Activated CD4-positive, CD25-positive, alpha-beta regulatory T cell (primary cell): ENCODE measurements around the gene RRP12.
"Not testable (repeated sequence)": the region's sequence is repeated elsewhere in the genome, so short reads cannot be mapped to it uniquely, and the experiment has no call there.

Experiments
- DNase-seq, 4 experiments: peaks; one replicate each; lab custom pipeline; 2025; lab: John Stamatoyannopoulos, UW

The RRP12 gene, protein sequence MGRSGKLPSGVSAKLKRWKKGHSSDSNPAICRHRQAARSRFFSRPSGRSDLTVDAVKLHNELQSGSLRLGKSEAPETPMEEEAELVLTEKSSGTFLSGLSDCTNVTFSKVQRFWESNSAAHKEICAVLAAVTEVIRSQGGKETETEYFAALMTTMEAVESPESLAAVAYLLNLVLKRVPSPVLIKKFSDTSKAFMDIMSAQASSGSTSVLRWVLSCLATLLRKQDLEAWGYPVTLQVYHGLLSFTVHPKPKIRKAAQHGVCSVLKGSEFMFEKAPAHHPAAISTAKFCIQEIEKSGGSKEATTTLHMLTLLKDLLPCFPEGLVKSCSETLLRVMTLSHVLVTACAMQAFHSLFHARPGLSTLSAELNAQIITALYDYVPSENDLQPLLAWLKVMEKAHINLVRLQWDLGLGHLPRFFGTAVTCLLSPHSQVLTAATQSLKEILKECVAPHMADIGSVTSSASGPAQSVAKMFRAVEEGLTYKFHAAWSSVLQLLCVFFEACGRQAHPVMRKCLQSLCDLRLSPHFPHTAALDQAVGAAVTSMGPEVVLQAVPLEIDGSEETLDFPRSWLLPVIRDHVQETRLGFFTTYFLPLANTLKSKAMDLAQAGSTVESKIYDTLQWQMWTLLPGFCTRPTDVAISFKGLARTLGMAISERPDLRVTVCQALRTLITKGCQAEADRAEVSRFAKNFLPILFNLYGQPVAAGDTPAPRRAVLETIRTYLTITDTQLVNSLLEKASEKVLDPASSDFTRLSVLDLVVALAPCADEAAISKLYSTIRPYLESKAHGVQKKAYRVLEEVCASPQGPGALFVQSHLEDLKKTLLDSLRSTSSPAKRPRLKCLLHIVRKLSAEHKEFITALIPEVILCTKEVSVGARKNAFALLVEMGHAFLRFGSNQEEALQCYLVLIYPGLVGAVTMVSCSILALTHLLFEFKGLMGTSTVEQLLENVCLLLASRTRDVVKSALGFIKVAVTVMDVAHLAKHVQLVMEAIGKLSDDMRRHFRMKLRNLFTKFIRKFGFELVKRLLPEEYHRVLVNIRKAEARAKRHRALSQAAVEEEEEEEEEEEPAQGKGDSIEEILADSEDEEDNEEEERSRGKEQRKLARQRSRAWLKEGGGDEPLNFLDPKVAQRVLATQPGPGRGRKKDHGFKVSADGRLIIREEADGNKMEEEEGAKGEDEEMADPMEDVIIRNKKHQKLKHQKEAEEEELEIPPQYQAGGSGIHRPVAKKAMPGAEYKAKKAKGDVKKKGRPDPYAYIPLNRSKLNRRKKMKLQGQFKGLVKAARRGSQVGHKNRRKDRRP (N-terminal part only)

DNA sequence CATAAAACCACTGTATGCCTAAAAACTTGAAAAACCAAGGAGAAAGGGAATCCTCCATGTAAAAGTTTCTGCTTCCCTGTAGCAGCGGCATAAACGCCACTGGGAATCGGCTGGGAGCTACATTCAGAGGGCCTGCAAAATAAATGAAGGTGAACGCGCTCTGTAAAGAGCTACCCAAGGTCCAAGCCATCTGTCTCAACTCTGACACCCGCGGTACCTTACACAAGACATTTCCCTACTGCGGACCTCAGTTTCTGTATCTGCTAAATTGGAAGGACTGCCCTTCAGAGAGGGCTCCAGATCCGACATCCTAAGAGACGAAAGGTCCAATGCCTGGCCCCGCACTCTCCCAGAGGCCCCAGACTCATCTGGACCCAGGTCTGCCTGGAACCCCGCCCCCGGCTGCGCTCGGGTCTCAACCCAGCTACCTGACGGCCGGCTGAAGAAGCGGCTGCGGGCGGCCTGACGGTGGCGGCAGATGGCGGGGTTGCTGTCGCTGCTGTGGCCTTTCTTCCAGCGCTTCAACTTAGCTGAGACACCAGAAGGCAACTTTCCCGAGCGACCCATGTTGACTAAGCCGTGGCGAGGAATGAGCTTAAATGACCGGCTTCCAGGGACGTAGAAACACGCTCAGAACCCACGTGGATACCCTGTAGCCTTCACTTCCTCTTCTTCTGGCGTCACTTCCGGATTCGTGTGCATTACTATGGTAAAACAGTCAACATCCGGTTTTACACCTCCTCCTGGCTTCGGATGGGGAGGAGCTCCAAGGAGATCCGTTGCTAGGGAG is at the start of gene RRP12:
RRP12 (minus strand) TSS at position 676 of the 790 bp plus-strand sequence; CDS start at position 567, 109 bp downstream.
- DNase-seq = peak; percentile 53 to 63 (median 54)

DNA sequence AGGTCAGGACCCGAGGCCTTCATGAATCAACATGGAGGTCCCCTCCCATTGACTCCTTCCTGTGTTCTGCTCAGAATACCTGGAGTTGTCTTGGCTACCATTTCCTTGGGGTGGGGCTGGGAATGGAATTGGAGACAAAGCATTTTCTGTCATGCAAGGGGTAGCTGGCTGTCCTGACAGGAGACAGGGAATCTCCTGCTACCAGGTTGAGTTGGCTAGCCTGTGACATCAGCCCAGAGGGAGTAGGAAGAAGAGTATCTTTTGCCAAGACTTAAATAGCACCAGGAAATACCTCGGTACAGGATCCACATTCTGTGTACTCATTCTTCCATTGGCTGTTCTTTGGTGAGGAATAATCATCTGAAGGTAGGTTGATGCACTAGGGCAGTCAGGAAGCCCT is 49.7 kb upstream of the RRP12 start:
- DNase-seq = no peak

DNA sequence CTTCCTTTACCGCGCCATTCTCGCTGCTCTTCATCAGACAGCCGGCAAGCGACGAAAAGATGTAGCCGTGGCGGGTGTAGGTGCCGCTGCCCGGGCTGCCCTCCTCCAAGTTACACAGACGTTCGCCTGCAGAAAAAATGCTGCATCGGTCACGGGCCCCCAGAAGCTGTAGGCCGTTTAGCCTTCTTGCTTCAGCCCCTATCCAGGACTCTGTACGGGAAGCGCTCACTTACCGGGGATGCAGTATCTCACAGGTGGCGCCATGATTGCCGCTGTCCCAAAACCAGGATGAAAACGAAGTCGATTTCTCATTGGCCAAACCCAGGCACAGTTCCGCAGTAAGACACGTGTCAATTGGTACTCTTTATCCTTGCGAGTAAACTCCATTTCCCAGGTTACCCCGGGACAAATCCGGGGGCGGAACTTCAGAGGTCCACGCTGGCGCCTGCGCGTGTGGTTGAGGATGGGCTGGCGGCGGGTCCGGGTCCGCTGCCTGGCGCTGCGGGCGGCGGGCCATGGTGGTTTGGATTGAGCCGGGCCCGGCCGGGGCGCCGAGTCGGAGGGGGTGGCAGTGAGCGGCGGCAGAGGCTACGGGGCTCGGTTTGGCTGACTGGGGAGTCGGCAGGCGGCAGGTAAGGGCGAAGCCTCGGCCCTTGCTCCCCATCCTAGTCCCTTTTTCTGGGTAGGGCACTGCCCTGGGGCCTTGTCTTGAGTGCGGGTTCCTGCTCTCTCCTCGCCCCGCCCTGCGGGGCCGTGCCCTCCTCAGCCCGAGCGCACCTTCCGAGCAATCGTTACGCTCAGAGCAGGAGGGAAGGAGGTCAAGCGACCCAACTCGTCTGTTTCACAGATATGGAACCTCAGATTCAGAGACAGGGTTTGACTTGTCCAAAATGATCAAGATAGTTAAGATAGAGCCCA is 44.8 kb upstream of the RRP12 start, which contains the start of the genes EXOSC1 and ZDHHC16:
EXOSC1 (minus strand) TSS at position 285 of the 918 bp plus-strand sequence; CDS start at position 264, 21 bp downstream.
ZDHHC16 (plus strand) TSS at position 454 of the 918 bp plus-strand sequence. CDS start 5,501 bp downstream, outside the sequence.
- DNase-seq = peak; percentile 72 to 83 (median 75)

DNA sequence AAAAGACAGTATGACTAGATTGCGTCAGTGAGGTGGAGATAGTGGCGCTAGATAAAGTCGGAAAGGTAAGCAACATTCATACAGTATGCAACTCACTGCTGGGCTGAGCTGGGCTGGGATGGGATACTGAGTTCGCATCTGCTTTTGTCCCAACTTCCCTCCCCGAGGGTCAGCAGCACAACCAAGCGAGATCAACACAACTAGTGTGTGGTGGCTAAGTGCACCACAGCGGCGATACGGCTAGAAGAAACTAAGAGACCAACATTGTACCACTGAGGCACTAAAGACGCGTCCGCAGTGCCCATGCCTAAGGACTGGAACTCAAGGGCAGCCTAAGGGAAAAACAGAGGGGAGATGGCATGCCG is 44.2 kb upstream of the RRP12 start:
- no peak for DNase-seq

DNA sequence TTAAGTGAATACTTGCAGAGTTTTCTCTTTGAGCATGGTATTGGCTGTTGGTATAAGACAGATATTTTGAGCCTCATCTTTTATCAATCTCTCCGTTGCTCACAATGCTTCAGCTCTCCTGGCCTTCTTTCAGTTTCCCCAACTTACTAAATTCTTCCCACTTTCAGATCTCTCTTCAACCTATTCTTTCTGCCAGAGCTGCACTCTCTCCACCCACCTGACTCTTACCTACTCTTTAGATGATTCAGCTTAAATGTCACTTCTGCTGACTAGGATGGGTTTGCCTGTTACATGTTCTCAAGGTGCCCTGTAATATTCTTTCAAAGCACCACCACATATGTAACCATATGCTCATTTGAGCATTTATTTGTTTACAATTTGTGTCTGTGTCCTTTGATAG is 43.1 kb upstream of the RRP12 start:
- no peak for DNase-seq

DNA sequence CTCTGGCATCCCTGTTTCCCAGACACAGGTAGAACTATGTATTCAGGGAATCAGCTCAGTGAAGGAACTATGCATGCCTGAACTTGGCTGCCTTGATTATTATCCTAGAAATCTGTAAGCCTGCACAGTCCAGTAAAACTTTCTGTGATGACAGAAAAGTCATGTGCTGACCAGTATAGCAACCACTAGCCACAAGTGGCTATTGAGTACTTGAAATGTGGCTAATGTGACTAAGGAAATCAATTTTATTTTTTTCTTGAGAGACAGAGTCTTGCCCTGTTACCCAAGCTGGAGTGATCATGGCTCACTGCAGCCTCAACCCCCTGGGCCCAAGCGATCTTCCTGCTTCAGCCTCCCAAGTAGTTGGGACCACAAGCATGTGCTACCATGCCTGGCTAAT is 41.1 kb upstream of the RRP12 start:
- DNase-seq = no peak

DNA sequence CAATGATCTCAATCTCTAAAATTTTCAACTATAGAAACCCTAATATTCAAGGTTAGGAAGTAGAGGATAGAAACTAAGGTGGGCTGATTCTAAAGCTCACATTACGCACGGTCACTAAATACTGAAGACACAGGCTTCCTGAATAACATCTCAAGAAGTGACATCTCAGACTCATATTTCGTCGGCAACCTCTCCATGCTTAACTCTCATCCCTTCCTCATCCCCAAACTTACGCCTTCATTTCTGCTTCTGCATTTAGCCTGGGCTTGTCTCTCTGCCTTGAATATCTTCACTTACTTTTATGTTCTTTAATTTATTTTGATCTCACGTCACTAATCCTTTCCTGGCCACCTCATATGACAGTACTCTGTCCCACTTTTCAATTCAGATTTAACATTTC is 34.1 kb upstream of the RRP12 start:
- DNase-seq = no peak

DNA sequence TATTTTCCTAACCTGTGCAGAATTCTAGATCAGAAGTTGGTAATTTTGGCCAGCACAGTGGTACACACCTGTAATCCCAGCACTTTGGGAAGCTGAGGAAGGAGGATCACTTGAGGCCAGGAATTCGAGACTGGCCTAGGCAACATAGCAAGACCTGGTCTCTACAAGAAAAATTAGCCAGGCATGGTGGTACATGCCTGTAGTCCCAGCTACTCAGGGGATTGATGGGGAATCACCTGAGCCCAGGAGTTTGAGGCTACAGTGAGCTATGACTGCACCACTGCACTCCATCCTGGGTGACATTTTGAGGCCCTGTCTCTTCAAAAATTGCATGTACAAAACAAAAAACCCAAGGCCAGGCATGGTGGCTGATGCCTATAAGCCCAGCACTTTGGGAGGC is 33.4 kb upstream of the RRP12 start:
- DNase-seq = no peak

DNA sequence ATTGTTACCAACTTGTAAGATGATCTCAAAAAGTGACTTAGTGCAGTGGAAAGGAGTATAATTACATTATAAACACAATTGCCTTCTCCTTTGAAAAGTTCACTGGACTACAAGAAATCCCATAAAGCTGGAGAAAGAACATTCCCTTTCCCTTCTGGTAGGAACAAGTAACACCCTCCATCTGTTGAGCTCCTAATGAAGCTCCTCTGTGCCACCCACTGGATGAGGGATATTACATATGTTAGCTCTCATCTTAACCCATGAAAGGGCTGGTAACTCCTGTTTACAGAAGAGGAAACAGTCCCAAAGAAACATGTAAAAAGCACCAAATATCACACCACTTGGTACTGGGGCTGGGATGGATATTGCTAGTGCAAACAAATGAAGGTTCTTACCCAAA is 32.9 kb upstream of the RRP12 start:
- no peak for DNase-seq

DNA sequence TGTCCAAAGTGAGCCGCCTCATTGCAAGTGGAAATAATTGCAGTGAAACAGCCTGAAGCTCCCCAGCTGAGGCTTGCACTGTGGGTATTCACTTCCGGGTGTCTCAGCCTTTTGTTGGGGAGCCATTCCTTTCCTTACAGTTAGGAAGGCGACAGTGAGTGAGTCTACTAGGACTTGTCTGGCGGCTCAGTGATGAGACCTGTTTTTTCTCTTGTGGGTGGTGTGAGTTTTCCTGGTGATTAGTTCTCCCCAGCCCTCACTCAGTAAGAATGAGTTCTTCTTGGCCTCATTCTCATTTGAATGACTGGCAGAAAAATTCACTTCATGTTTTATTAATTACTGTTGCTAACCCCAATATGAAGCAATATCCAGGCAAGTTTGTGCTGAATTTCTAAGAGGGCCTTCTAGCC is 27.4 kb upstream of the RRP12 start:
- no peak for DNase-seq

DNA sequence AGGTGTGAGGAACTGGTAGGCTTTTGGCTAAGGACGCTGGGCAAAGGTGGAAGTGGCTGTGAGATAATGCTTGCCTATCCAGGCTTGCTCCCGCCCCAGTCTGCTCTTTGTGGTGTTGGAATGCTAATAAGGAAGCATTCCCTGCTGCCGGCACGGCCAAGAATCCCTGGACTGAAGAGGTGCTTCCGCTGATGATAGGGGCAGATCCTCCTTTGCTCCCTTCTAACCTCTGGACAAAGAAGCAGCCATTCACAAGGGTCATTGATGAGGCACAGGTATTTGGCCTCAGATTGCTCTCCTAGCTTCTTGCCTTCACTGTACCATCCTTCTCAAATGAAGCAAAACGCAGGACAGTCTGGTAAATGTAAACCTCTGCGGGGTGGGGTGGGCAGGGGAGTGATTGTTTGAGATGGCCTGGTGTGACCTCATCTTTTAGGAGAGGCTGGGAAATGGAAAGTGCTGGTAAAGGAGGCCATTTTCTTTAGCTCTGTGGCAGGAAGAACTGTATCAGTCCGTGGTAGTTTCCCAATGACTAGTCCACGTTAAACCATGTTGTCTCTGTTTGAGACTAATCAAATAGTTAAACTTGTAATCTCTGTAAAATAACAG is 26.5 kb upstream of the RRP12 start:
- DNase-seq = no peak

DNA sequence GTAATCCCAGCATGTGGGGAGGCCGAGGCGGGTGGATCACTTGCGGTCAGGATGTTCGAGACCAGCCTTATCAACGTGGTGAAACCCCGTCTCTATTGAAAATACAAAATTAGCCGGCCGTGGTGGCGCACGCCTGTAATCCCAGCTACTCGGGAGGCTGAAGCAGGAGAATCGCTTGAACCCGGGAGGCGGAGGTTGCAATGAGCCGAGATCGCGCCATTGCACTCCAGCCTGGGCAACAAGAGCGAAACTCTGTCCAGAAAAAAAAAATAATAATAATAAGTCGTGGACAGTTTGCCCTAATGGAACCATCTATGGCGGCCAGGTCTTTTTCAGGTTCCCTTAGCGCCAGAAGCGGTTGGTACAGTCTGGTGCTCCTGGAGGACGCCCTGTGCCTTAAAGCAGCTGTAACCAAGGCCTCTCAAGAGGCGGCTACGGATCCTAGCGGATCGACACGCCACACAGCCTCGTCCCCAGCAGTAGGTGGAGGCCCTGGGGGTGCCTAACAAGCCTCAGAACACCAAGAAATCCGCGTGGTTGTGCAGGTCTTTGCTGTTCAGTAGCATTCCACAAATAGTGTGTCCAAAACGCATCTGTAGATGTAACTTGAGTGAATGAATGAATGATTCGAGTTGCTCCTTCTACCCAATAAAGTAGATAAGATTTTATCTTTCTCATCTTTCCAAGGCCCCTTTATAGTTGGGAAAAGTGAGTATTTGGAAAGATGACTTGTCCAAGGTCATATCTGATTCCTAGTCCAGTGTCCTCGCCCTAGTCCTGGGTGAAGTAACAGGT is 25.8 kb upstream of the RRP12 start:
- no peak for DNase-seq

DNA sequence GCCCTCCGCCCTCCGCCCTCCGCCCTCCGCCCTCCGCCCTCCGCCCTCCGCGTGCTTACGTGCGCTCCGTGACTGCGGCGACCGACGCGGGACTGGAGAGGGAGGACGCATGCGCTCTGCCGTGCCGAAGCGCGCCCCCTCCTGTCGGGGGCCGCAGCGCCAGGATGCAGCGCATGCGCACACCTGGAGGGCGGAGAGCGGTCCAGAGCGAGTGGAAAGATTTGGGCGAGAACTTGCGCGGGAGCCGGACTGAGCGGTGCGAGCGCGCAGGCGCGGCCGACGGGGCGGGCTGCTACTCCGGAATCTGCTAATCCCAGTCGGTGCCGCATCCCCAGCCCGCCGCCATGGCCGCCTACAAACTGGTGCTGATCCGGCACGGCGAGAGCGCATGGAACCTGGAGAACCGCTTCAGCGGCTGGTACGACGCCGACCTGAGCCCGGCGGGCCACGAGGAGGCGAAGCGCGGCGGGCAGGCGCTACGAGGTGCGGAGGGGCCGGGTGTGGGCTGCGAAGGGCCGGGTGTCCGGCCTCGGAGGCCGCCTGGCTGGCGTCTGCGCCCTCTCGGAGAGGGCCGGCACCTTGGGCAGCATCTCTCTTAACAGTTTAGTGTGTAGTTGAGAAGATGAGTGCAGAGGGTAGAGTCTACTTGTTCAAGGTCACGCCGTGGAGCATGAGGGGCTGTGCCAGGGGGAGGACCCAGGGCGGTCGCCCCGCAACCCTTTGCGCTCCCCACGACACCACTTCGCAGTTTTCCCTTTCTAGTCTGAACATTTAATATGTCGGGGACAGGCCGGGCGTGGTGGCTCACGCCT is 25.0 kb upstream of the RRP12 start, which contains the start of gene PGAM1:
PGAM1 (plus strand) TSS at position 228 of the 812 bp plus-strand sequence; CDS start at position 345, 117 bp downstream.
- peak; percentile 87 to 92 (median 88) for DNase-seq

DNA sequence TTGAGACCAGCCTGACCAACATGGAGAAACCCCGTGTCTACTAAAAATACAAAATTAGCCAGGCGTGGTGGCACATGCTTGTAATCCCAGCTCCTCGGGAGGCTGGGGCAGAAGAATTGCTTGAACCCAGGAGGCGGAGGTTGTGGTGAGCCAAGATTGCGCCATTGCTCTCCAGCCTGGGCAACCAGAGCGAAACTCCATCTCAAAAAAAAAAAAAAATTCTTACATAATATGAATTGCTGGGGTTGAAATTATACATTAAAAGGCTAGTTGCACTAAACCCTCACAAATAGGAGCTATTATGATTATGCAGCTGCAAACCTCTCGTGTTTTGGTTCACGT is 22.6 kb upstream of the RRP12 start:
- DNase-seq = not testable (repeated sequence)

DNA sequence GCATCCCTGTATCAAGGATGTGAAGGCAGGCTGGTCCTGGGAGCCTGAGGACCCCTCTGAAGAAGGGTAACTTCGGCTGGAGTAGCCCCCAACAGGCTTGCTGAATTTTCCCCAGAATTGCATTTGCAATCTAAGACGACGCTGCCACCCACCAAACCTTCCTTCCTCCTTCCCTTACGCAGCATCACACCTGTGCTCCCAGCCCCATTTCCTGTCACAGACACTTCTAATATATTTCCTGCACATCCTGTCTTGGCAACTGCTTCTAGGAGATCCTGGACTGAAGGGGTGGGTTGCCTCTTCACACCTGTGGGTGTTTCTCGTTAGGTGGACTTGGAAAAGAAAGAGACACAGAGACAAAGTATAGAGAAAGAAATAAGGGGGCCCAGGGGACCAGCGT is 15.4 kb upstream of the RRP12 start:
- DNase-seq = no peak

DNA sequence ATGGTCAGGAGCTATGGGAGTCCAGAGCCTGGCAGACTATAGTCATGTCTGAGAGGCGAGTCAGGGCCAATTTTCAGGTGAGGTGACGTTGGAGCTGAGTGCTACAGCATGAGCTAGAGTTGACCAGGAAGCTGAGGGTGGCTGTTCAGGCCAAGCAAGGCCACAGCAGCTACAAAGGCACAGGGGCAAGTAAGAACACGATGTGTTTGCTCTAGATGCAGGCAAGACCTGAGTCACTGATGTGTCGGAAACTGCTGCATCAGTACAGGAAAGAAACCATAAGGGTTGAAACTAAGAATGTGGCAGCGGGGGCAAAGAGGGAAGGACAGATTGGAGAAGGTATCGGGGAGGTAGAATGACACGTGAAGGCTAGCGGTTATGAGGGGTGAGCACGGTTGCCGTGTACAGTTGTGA is 11.8 kb upstream of the RRP12 start:
- peak in 1 of 4 experiments; percentile 15 for DNase-seq

DNA sequence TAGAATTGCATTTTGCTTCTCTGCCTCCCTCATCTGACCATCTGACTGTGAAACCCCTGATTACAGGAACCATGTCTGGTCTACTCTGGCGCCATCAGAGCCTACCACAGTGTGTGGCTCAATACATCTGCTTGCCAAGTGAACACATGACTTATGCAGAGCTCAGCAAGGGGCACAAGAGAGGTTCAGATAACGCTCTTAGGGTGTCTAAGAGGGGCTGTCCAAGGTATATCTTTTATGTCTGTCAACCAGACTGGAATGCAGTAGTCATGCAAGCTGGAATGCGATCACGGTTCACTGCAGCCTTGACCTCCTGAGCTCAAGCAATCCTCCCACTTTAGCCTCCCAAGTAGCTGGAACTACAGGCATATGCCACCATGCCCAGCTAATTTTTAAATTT is 10.3 kb upstream of the RRP12 start:
- no peak for DNase-seq

DNA sequence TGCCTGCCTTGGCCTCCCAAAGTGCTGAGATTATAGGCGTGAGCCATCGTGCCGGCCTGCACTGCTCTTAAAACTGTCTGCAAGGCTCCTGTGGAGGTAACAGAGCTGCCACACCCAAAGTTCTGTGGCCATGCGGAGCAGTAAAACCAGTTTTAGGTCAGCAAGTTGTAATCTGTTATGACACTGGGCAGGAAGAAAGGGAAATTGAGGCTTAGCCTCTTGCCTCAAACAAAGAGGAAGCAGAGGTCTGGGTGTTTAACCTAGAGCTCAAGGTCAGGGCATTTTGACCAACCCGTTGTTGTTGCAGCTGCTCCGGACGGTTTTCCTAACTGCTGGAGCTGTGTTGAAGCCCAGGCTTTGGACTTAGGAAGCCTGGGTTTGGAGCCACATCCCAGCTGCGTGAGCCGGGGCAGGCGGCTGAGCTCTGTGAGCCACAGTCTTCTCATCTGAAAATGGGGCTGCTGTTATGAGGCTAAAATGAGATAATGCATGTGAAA is 7.4 kb upstream of the RRP12 start:
- DNase-seq = no peak
